Activated B cell treated with CpG ODN at 0.5 μM for 24 hours (primary cell): ENCODE data around the gene ST6GAL1. TPM values are rescaled to one million over a fixed set of nuclear protein-coding genes. Genes with fewer than 3 reads are reported as not detected.

Experiments used
- ATAC-seq: fragments of 200-7000 bp; cut with Tn5 transposase; one replicate; pipeline ENCODE4 v1.10.0; 2021; ENCODE audit warnings: low read depth, mild to moderate bottlenecking, moderate library complexity
- CTCF ChIA-PET: fragments of 350-600 bp; sonication (Branson Sonifier 250); formaldehyde crosslinking; loops from one replicate; lab custom pipeline; 2021; ENCODE audit warnings: antibody characterized with exemption; lab: Charles Lee
- POLR2A ChIA-PET: fragments of 350-600 bp; sonication (Branson Sonifier 250); formaldehyde crosslinking; loops from one replicate; lab custom pipeline; 2021; ENCODE audit warnings: antibody characterized with exemption; lab: Charles Lee
- DNase-seq: peaks from one replicate; pipeline ENCODE4 v3.0.0; 2022
- H3K27ac Mint-ChIP-seq: one replicate; pipeline ENCODE4 v1.8.0; 2020; ENCODE audit warnings: mixed read lengths
- H3K27me3 Mint-ChIP-seq: one replicate; pipeline ENCODE4 v1.8.0; 2021; ENCODE audit warnings: mixed read lengths
- H3K36me3 Mint-ChIP-seq: one replicate; pipeline ENCODE4 v1.8.0; 2021; ENCODE audit warnings: low read depth, mixed read lengths
- H3K4me1 Mint-ChIP-seq: one replicate; pipeline ENCODE4 v1.8.0; 2021; ENCODE audit warnings: mixed read lengths
- H3K4me3 Mint-ChIP-seq: one replicate; pipeline ENCODE4 v1.8.0; 2020; ENCODE audit warnings: mild to moderate bottlenecking, mixed read lengths
- H3K9me3 Mint-ChIP-seq: one replicate; pipeline ENCODE4 v1.8.0; 2020; ENCODE audit warnings: mixed read lengths
- intact Hi-C: fragments of 100-400 bp; cut with micrococcal nuclease; formaldehyde crosslinking; loops from one replicate; pipeline ENCODE4 v1.15.1; 2024
- total RNA-seq: library from RNA; stranded (reverse); gene quantifications from 2 replicates; pipeline ENCODE4 v1.2.3, GENCODE V29; 2022
- TF ChIP-seq, protein P1 (sequence below): fragments of 200-600 bp; IDR thresholded peaks from one replicate; pipeline ENCODE4 v1.8.0; 2022; ENCODE audit warnings: antibody characterized with exemption, mild to moderate bottlenecking

The ST6GAL1 gene
- total RNA-seq, 1 donor from 2014 or later: 328 TPM

DNA sequence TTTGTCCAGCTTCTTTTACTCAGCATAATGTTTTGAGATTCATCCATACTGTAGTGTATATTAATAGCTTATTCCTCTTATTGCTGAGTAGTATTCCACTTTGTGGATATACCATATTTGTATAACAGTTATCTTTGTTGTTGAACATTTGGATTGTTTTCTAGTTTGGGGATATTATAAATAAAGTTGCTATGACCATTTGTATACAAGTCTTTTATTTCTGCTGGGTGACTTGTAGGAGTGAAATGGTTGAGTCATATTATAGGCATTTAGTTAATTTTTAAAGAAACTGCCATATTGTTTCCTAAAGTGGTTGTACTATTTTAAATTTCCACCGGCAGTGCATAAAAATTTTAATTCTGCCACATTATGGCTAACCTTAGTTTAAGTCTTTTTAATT lies 155.6 kb downstream of the ST6GAL1 start:
- POLR2A ChIA-PET: interaction anchor here (0.7 kb wide), 2 partner anchors 9 to 1394 kb away, joined by 4 to 6 read pairs; no protein-coding TSS in a partner anchor
- DNase-seq (no peak), ATAC-seq (no peak)
- TF ChIP-seq, protein P1, sequence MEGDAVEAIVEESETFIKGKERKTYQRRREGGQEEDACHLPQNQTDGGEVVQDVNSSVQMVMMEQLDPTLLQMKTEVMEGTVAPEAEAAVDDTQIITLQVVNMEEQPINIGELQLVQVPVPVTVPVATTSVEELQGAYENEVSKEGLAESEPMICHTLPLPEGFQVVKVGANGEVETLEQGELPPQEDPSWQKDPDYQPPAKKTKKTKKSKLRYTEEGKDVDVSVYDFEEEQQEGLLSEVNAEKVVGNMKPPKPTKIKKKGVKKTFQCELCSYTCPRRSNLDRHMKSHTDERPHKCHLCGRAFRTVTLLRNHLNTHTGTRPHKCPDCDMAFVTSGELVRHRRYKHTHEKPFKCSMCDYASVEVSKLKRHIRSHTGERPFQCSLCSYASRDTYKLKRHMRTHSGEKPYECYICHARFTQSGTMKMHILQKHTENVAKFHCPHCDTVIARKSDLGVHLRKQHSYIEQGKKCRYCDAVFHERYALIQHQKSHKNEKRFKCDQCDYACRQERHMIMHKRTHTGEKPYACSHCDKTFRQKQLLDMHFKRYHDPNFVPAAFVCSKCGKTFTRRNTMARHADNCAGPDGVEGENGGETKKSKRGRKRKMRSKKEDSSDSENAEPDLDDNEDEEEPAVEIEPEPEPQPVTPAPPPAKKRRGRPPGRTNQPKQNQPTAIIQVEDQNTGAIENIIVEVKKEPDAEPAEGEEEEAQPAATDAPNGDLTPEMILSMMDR: no peak
- Mint-ChIP-seq H3K36me3 (peaks cover 14% of the 10 kb centered on the region), H3K9me3 (peaks cover 15% of the 10 kb centered on the region), H3K27me3 (no peaks in the 10 kb centered on the region), H3K4me1 (peaks cover 10% of the 10 kb centered on the region), H3K27ac (no peak overlapping the region), H3K4me3 (no peak overlapping the region)
- intact Hi-C loops: no loop called here
- CTCF ChIA-PET: interaction anchor here (0.6 kb wide), 1 partner anchor 24 kb away, joined by 3 read pairs; no protein-coding TSS in a partner anchor

DNA sequence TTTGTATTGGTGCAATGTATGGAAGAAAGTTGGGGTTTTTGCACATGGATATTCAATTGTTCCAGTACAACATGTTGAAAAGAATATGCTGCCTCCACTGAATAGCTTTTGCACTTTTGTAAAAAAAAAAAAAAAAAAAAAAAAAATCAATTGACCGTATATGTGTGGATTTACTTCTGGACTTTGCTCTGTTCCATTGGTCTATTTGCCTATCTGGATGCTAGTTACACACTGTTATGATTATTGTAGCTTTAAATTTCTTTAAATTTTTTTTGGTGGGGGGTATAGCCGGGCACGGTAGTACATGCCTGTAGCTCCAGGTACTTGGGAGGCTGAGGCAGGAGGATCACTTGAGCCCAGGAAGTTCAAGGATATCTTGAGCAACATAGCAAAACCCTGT lies 156.5 kb downstream of the ST6GAL1 start:
- intact Hi-C loops: no loop called here
- POLR2A ChIA-PET: no interaction called here

DNA sequence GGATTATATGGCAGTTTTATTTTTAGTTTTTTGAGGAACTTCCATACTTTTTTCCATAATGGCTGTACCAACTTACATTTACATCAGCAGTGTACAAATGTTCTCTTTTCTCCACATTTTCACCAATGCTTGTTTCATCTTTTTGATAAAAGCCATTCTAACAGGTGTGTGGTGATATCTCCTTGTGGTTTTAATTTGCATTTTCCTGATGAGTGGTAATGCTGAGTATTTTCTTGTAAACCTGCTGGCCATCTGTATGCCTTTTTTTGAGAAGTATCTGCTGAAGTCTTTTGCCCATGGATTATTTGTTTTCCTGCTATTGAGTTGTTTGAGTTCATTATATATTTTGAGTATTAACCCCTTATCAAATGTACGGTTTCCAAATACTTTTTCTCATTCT lies 158.4 kb downstream of the ST6GAL1 start:
- DNase-seq: no peak
- CTCF ChIA-PET: no interaction called here

More for the DNA sequence above, 156.5 kb downstream of the ST6GAL1 start:
- DNase-seq (no peak), ATAC-seq (no peak)
- peaks cover 14% of the 10 kb centered on the region for H3K36me3 Mint-ChIP-seq
- TF ChIP-seq, protein P1: no peak
- H3K9me3 Mint-ChIP-seq: peaks cover 17% of the 10 kb centered on the region
- CTCF ChIA-PET: no interaction called here
- no peaks in the 10 kb centered on the region for H3K27me3 Mint-ChIP-seq
- H3K27ac Mint-ChIP-seq: no peak overlapping the region
- H3K4me1 Mint-ChIP-seq: peaks cover 10% of the 10 kb centered on the region
- no peak overlapping the region for H3K4me3 Mint-ChIP-seq

DNA sequence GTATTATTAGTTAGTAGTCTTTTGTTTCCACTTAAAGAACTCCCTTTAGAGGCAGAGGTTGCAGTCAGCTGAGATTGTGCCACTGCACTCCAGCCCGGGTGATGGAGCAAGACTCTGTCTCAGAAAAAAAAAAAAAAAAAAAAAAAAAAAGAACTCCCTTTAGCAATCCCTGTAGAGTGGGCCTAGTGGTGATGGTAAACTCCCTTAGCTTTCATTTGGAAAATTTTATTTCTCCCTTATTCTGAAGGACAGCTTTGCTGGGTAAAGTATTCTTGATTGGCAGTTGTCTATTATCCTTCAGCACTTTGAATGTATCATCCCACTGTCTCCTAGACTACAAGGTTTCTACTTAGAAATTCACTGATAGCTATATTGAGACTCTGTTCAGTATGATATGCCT lies 163.0 kb downstream of the ST6GAL1 start:
- no peak for DNase-seq
- Mint-ChIP-seq H3K27ac (no peak overlapping the region), H3K4me1 (peaks cover 19% of the 10 kb centered on the region), H3K36me3 (peaks cover 9% of the 10 kb centered on the region), H3K9me3 (peaks cover 22% of the 10 kb centered on the region), H3K4me3 (no peak overlapping the region), H3K27me3 (no peaks in the 10 kb centered on the region)
- intact Hi-C loops: no loop called here
- no peak for ATAC-seq
- POLR2A ChIA-PET: interaction anchor here (0.6 to 1.8 kb wide), 5 partner anchors 9 to 1412 kb away, joined by 3 to 8 read pairs (median 6); partner anchors contain the start of gene RPL39L
- CTCF ChIA-PET: no interaction called here
- TF ChIP-seq, protein P1: no peak

More for the DNA sequence above, 158.4 kb downstream of the ST6GAL1 start:
- Mint-ChIP-seq H3K27ac (no peak overlapping the region), H3K9me3 (peaks cover 19% of the 10 kb centered on the region), H3K4me1 (peaks cover 8% of the 10 kb centered on the region), H3K36me3 (peaks cover 14% of the 10 kb centered on the region), H3K4me3 (no peak overlapping the region), H3K27me3 (no peaks in the 10 kb centered on the region)
- TF ChIP-seq, protein P1: no peak
- POLR2A ChIA-PET: interaction anchor here (0.6 kb wide), 1 partner anchor 13 kb away, joined by 4 read pairs; no protein-coding TSS in a partner anchor
- intact Hi-C loops: loop anchor here (2.0 kb wide), 1 partner anchor 16 kb away; no protein-coding TSS in a partner anchor
- no peak for ATAC-seq

DNA sequence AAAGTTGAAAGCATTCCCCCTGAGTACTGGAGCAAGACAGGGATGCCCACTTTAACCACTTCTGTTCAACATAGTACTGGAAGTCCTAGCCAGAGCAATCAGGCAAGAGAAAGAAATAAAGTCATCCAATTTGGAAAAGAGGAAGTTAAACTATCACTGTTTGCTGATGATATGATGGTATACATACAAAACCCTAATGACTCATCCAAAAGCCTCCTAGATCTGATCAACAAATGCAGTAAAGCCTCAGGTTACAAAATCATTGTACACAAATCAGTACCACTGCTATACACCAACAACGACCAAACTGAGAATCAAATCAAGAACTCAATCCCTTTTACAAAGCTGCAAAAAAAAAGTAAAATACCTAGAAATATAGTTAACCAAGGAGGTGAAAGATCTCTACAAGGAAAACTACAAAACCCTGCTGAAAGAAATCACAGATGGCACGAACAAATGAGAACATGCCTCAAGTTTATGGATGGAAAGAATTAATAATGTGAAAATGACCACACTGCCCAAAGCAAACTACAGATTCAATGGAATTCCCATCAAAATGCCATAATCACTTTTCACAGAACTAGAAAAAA lies 168.7 kb downstream of the ST6GAL1 start:
- ChIA-PET CTCF (no interaction called here), POLR2A (no interaction called here)
- H3K36me3 Mint-ChIP-seq: peaks cover 4% of the 10 kb centered on the region
- intact Hi-C loops: no loop called here
- H3K4me3 Mint-ChIP-seq: no peak overlapping the region
- peaks cover 41% of the 10 kb centered on the region for H3K4me1 Mint-ChIP-seq
- H3K9me3 Mint-ChIP-seq: peaks cover 12% of the 10 kb centered on the region
- H3K27me3 Mint-ChIP-seq: no peaks in the 10 kb centered on the region
- DNase-seq (no peak), ATAC-seq (peak; percentile 34)
- no peak overlapping the region for H3K27ac Mint-ChIP-seq
- TF ChIP-seq, protein P1: no peak
